GM12878 (cell line): ENCODE data around the gene EMC1. TPM values are rescaled to one million over a fixed set of nuclear protein-coding genes. Genes with fewer than 3 reads are reported as not detected.

Source experiments
- ATAC-seq: fragments of 200-7000 bp; cut with Tn5 transposase; 3 replicates; pipeline ENCODE4 v1.9.1; 2020; ENCODE audit warnings: mild to moderate bottlenecking, moderate library complexity
- BruUV-seq: library from RNA; stranded (reverse); fragments of 400-500 nt; replicated peaks from 2 replicates; lab custom pipeline; 2021; lab: Mats Ljungman, UMichigan
- CTCF ChIA-PET: fragments of 300-600 bp; sonication (Branson Sonifier 250); formaldehyde crosslinking; extraction: SDS; loops from one replicate; lab custom pipeline; 2021; ENCODE audit warnings: inconsistent platforms; lab: Yijun Ruan, JAX
- POLR2A ChIA-PET: fragments of 350-600 bp; formaldehyde crosslinking; extraction: SDS; loops from one replicate; lab custom pipeline; 2021; ENCODE audit warnings: inconsistent platforms; lab: Charles Lee
- RAD21 ChIA-PET: fragments of 300-600 bp; sonication (Branson Sonifier 250); formaldehyde crosslinking; loops from one replicate; lab custom pipeline; 2023; ENCODE audit warnings: antibody characterized with exemption; ENCODE audit not compliant: unreplicated experiment; lab: Charles Lee
- SMC1A ChIA-PET: fragments of 300-600 bp; sonication (Branson Sonifier 250); formaldehyde crosslinking; loops from one replicate; lab custom pipeline; 2023; ENCODE audit not compliant: unreplicated experiment, uncharacterized antibody; lab: Charles Lee
- DNase-seq: peaks from one replicate; pipeline ENCODE4 v3.0.0-alpha.2; 2011; ENCODE audit warnings: low read depth, low spot score
- FAIRE-seq: peaks from 3 replicates; lab custom pipeline; 2011; peaks lifted over from hg19 to GRCh38; lab: Jason Lieb, UNC
- H2AFZ ChIP-seq: 2 replicates; pipeline ENCODE4 v1.6.0; 2011; ENCODE audit warnings: low read depth, low read length, control low read depth; ENCODE audit not compliant: control insufficient read depth
- H3K27ac ChIP-seq: 2 replicates; pipeline ENCODE4 v1.5.1; 2011; ENCODE audit warnings: control low read depth; ENCODE audit not compliant: control insufficient read depth, insufficient read depth
- H3K27me3 ChIP-seq, 2 experiments: replicated peaks in 1 of 2; 2 replicates each; pipeline versions ENCODE4 v1.6.0 to v1.6.1; 2011; ENCODE audit warnings: low read length in 1 of 2; ENCODE audit not compliant: control insufficient read depth in 2 of 2, insufficient read depth in 2 of 2
- H3K36me3 ChIP-seq, 2 experiments: 2 replicates each; pipeline ENCODE4 v1.5.1; 2011; ENCODE audit warnings: low read length in 1 of 2; ENCODE audit not compliant: control insufficient read depth in 2 of 2, insufficient read depth in 2 of 2
- H3K4me1 ChIP-seq: 2 replicates; pipeline ENCODE4 v1.6.1; 2011; ENCODE audit warnings: mild to moderate bottlenecking, low read length, moderate library complexity, mixed read lengths; ENCODE audit not compliant: control insufficient read depth, insufficient read depth
- H3K4me2 ChIP-seq: 2 replicates; pipeline ENCODE4 v1.6.0; 2011; ENCODE audit warnings: control low read depth; ENCODE audit not compliant: control insufficient read depth, insufficient read depth
- H3K4me3 ChIP-seq: fragments of 200-600 bp; sonication (generic); 2 replicates; pipeline ENCODE4 v1.5.1; 2016
- H3K79me2 ChIP-seq: 2 replicates; pipeline ENCODE4 v1.6.0; 2011; ENCODE audit warnings: low read length; ENCODE audit not compliant: control insufficient read depth, insufficient read depth
- H3K9ac ChIP-seq: 2 replicates; pipeline ENCODE4 v1.8.0; 2011; ENCODE audit warnings: low read length, control low read depth, mixed read lengths; ENCODE audit not compliant: control insufficient read depth, insufficient read depth
- H3K9me3 ChIP-seq: replicated peaks from 3 replicates; pipeline ENCODE4 v1.5.1; 2011; ENCODE audit warnings: mild to moderate bottlenecking, low read length; ENCODE audit not compliant: control insufficient read depth, insufficient read depth
- H4K20me1 ChIP-seq: 2 replicates; pipeline ENCODE4 v1.6.0; 2011; ENCODE audit not compliant: control insufficient read depth, insufficient read depth
- BCL3 ChIP-seq: IDR thresholded peaks from 2 replicates; pipeline ENCODE4 v1.6.1; 2011; ENCODE audit warnings: borderline replicate concordance, low read depth, mild to moderate bottlenecking, moderate library complexity, low read length; ENCODE audit not compliant: insufficient read depth, poor library complexity, severe bottlenecking
- BHLHE40 ChIP-seq, 2 experiments: fragments of 450-650 bp in 1 of 2; IDR thresholded peaks; 2 replicates each; pipeline ENCODE4 v1.6.1; 2011 to 2017; ENCODE audit warnings: low read depth in 2 of 2, borderline replicate concordance in 1 of 2, improper control_type of control experiment in 1 of 2, low read length in 1 of 2, mild to moderate bottlenecking in 1 of 2
- FOXK2 ChIP-seq: fragments of 450-650 bp; IDR thresholded peaks from 2 replicates; pipeline ENCODE4 v1.6.1; 2017; ENCODE audit warnings: mild to moderate bottlenecking, moderate library complexity
- MYB ChIP-seq: fragments of 150-350 bp; IDR thresholded peaks from 2 replicates; pipeline ENCODE4 v1.6.1; 2014; ENCODE audit warnings: mild to moderate bottlenecking, low read depth, low read length, borderline replicate concordance
- SIN3A ChIP-seq: IDR thresholded peaks from 2 replicates; pipeline ENCODE4 v1.6.1; 2012; ENCODE audit warnings: low read depth, low read length, improper control_type of control experiment
- ZBTB4 ChIP-seq: fragments of 450-650 bp; formaldehyde crosslinking; IDR thresholded peaks from 2 replicates; pipeline ENCODE4 v1.4.0; 2022; ENCODE audit warnings: mild to moderate bottlenecking, moderate library complexity
- ZZZ3 ChIP-seq: IDR thresholded peaks from 2 replicates; pipeline ENCODE4 v1.6.1; 2011; ENCODE audit warnings: low read depth; ENCODE audit not compliant: control insufficient read depth, insufficient read length
- WGBS: methylation state at CpG from one replicate; pipeline ENCODE4 v1.1.6; 2016; ENCODE audit warnings: low lambda C conversion rate; ENCODE audit not compliant: insufficient replicate concordance, insufficient coverage; ENCODE audit errors: missing lambda C conversion rate; 5-methylcytosine and 5-hydroxymethylcytosine counted together
- in situ Hi-C: fragments of 300-500 bp; cut with MboI; formaldehyde crosslinking; loops from 9 replicates; pipeline ENCODE4 v1.14.3; 2018; ENCODE audit warnings: mixed read lengths
- intact Hi-C: fragments of 100-400 bp; cut with micrococcal nuclease; formaldehyde crosslinking; loops from one replicate; pipeline ENCODE4 v1.14.2; 2022; ENCODE audit not compliant: unreplicated experiment
- polyA plus RNA-seq, 11 experiments: library from polyadenylated mRNA; depleted of rRNA in 4 of 11; unstranded in 6 of 11; stranded (reverse) in 5 of 11; fragments of >200 nt; fragmentation: Nextera tagmentation in 4 of 11; fragmentation: Illumina TruSeq in 1 of 11; extraction: Ambion mirVana in 4 of 11; extraction: Trizol in 1 of 11; gene quantifications; 1 replicate in 1 of 11; 2 replicates in 10 of 11; pipeline versions ENCODE4 v1.2.1 to v1.2.3, GENCODE V29; 2011 to 2016; ENCODE audit warnings: inconsistent platforms in 2 of 11, missing spikeins in 2 of 11, low read depth in 1 of 11
- total RNA-seq, 4 experiments: library from RNA; depleted of rRNA in 3 of 4; stranded (reverse); fragments of >200 nt in 3 of 4; fragmentation: Illumina TruSeq in 1 of 4; extraction: Trizol in 1 of 4; gene quantifications; 2 replicates each; pipeline versions ENCODE4 v1.2.1 to v1.2.3, GENCODE V29; 2013 to 2021
- TF ChIP-seq, protein P1 (sequence below): fragments of 450-650 bp; IDR thresholded peaks from 2 replicates; pipeline ENCODE4 v1.6.1; 2017; ENCODE audit warnings: mild to moderate bottlenecking, low read depth, inconsistent platforms; ENCODE audit not compliant: poor library complexity, severe bottlenecking
- TF ChIP-seq, protein P2 (sequence below): fragments of 150-350 bp; IDR thresholded peaks from 2 replicates; pipeline ENCODE4 v1.6.1; 2014; ENCODE audit warnings: mild to moderate bottlenecking, low read depth, low read length

EMC1 gene
- total and polyA plus RNA-seq, 10 of the 15 experiments (the other 5 are each of a cell fraction or from before 2014, with no cell fraction given), result 12.2 to 43.6 (median 20.6) TPM

- TF ChIP-seq, protein P1, sequence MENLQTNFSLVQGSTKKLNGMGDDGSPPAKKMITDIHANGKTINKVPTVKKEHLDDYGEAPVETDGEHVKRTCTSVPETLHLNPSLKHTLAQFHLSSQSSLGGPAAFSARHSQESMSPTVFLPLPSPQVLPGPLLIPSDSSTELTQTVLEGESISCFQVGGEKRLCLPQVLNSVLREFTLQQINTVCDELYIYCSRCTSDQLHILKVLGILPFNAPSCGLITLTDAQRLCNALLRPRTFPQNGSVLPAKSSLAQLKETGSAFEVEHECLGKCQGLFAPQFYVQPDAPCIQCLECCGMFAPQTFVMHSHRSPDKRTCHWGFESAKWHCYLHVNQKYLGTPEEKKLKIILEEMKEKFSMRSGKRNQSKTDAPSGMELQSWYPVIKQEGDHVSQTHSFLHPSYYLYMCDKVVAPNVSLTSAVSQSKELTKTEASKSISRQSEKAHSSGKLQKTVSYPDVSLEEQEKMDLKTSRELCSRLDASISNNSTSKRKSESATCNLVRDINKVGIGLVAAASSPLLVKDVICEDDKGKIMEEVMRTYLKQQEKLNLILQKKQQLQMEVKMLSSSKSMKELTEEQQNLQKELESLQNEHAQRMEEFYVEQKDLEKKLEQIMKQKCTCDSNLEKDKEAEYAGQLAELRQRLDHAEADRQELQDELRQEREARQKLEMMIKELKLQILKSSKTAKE, result no peak
- TF ChIP-seq MYB, result no peak
Observed at GRCh38 chr1:19202396-19202795, 48.9 kb downstream of the EMC1 start (continued).

DNA sequence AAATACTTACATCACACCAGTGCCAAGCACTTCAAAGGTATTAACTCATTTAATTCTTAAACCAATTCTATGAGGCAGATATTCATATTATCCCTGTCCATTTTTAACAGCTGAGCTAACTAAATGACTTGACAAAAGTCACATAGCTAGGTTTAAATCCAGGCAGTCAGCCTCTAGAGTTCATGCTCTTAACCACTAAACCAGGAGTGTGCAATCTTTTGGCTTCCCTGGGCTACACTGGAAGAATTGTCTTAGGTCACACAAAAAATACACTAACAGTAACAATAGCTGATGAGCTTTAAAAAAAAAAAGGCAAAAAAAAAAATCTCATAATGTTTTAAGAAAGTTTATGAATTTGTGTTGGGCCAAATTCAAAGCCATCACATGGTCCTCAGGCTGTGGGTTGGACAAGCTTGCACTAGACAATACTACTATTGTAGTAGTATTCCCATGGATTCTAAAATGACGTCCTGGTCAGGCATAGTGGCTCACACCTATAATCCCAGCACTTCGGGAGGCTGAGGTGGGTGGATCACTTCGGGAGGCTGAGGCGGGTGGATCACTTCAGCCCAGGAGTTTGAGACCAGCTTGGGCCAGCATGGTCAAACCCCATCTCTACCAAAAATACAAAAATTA lies 51.2 kb downstream of the EMC1 start:
- ChIA-PET RAD21 (interaction anchor here (0.9 kb wide), 1 partner anchor 476 kb away, joined by 3 read pairs; no protein-coding TSS in a partner anchor), SMC1A (interaction anchor here (0.6 to 4.1 kb wide), 6 partner anchors 9 to 36 kb away, joined by 3 to 10 read pairs (median 3); no protein-coding TSS in a partner anchor), CTCF (interaction anchor here (0.6 to 1.4 kb wide), 5 partner anchors 14 to 454 kb away, joined by 3 to 5 read pairs (median 3); no protein-coding TSS in a partner anchor), POLR2A (interaction anchor here (0.5 to 1.8 kb wide), 7 partner anchors 8 to 648 kb away, joined by 3 to 7 read pairs (median 3); no protein-coding TSS in a partner anchor)
- no peaks in the 10 kb centered on the region for H3K9me3 ChIP-seq
- H3K27ac ChIP-seq, result no peak overlapping the region
- peaks cover 39% of the 10 kb centered on the region for H3K79me2 ChIP-seq
- FAIRE-seq (no peak), ATAC-seq (no peak), DNase-seq (no peak)
- no peak overlapping the region for H3K4me3 ChIP-seq
- peaks cover 2% of the 10 kb centered on the region; the same call in 1 of the 2 replicates for H4K20me1 ChIP-seq
- peaks cover 11 to 32% of the 10 kb centered on the region in 2 experiments for H3K36me3 ChIP-seq
- no peak overlapping the region for H3K4me2 ChIP-seq
- no peak overlapping the region for H3K9ac ChIP-seq
- in situ Hi-C loops (loop anchor here (25.0 kb wide), 1 partner anchor 1562 kb away; no protein-coding TSS in a partner anchor), intact Hi-C loops (loop anchor here (10.0 kb wide), 1 partner anchor 245 kb away; the partner anchor contains the start of gene IFFO2)
- WGBS, result 93% methylated on average over 4 of the region's 4 CpGs
- H3K4me1 ChIP-seq, result peaks cover 4% of the 10 kb centered on the region
- TF ChIP-seq BCL3 (no peak), ZBTB4 (no peak), ZZZ3 (no peak), BHLHE40 (IDR thresholded peaks at IDR 0.05; ENCODE audit: borderline replicate concordance in 1 of 2, low read depth in 2 of 2, low read length in 1 of 2) (no peak), FOXK2 (no peak), SIN3A (no peak)
- TF ChIP-seq, protein P2, sequence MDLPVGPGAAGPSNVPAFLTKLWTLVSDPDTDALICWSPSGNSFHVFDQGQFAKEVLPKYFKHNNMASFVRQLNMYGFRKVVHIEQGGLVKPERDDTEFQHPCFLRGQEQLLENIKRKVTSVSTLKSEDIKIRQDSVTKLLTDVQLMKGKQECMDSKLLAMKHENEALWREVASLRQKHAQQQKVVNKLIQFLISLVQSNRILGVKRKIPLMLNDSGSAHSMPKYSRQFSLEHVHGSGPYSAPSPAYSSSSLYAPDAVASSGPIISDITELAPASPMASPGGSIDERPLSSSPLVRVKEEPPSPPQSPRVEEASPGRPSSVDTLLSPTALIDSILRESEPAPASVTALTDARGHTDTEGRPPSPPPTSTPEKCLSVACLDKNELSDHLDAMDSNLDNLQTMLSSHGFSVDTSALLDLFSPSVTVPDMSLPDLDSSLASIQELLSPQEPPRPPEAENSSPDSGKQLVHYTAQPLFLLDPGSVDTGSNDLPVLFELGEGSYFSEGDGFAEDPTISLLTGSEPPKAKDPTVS, result no peak
- no peak overlapping the region for H2AFZ ChIP-seq
- BruUV-seq, result no TSS peak
- H3K27me3 ChIP-seq, result no peaks in the 10 kb centered on the region
